MM.1S (cell line): ENCODE data around the gene LHFPL4.

Experiments used
- EZH2 ChIP-seq: fragments of 300-600 bp; sonication (generic); optimal IDR thresholded peaks from 2 replicates; pipeline ENCODE3; 2017; ENCODE audit warnings: low read depth, mild to moderate bottlenecking, antibody characterized with exemption, low read length, mixed read lengths
- TF ChIP-seq, protein P1 (sequence below): fragments of 300-600 bp; sonication (generic); IDR thresholded peaks from 2 replicates; pipeline ENCODE4 v1.5.1; 2016; ENCODE audit warnings: antibody characterized with exemption, low read length, mixed read lengths

- no peak for TF ChIP-seq EZH2
- TF ChIP-seq, protein P1, sequence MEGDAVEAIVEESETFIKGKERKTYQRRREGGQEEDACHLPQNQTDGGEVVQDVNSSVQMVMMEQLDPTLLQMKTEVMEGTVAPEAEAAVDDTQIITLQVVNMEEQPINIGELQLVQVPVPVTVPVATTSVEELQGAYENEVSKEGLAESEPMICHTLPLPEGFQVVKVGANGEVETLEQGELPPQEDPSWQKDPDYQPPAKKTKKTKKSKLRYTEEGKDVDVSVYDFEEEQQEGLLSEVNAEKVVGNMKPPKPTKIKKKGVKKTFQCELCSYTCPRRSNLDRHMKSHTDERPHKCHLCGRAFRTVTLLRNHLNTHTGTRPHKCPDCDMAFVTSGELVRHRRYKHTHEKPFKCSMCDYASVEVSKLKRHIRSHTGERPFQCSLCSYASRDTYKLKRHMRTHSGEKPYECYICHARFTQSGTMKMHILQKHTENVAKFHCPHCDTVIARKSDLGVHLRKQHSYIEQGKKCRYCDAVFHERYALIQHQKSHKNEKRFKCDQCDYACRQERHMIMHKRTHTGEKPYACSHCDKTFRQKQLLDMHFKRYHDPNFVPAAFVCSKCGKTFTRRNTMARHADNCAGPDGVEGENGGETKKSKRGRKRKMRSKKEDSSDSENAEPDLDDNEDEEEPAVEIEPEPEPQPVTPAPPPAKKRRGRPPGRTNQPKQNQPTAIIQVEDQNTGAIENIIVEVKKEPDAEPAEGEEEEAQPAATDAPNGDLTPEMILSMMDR, result no peak
These were observed 85.2 kb downstream of the LHFPL4 start for GRCh38 chr3:9468460-9468859.
